Esophagus muscularis mucosa (tissue), 4 donors: ENCODE data around the gene DRC7.

Experiments
- CTCF ChIP-seq, 3 experiments: fragments of 200-600 bp in 2 of 3; fragments of 450-650 bp in 1 of 3; sonication (generic) in 2 of 3; IDR thresholded peaks; one replicate each; pipeline ENCODE4 v1.5.1; 2017 to 2019; ENCODE audit warnings: antibody characterized with exemption in 3 of 3, mild to moderate bottlenecking in 2 of 3, moderate library complexity in 1 of 3
- EP300 ChIP-seq: sonication (generic); formaldehyde crosslinking; IDR thresholded peaks from one replicate; pipeline ENCODE4 v1.6.1; 2017; ENCODE audit warnings: antibody characterized with exemption
- POLR2A ChIP-seq: fragments of 450-650 bp; IDR thresholded peaks from one replicate; pipeline ENCODE4 v1.6.1; 2017; ENCODE audit warnings: antibody characterized with exemption, moderate library complexity, mild to moderate bottlenecking, low read depth
- POLR2AphosphoS5 ChIP-seq, 2 donors: sonication (generic); formaldehyde crosslinking; IDR thresholded peaks; one replicate each; pipeline ENCODE4 v1.6.1; 2017; ENCODE audit warnings: antibody characterized with exemption in 2 of 2

GRCh38 chr16:57764341-57765159, 69.9 kb downstream of the DRC7 start:
- no peak for TF ChIP-seq POLR2A
- no peak for TF ChIP-seq CTCF (IDR thresholded peaks at IDR 0.05)
- TF ChIP-seq POLR2AphosphoS5 (IDR thresholded peaks at IDR 0.05): no peak
- no peak for TF ChIP-seq EP300
